ENCODE measurements around the gene RPTOR.

RPTOR gene

GRCh38 chr17:80769936-80770625 is 225.4 kb downstream of the RPTOR start:
- peaks cover 0 to 13% of the 10 kb centered on the region in 2 donors for H3K36me3 ChIP-seq (ENCODE audit: control insufficient read depth in 1 of 2, insufficient read depth in 2 of 2, low read length in 2 of 2)
- no peaks in the 10 kb centered on the region for H3K27me3 ChIP-seq (ENCODE audit: control insufficient read depth in 1 of 2, insufficient read depth in 2 of 2, low read length in 2 of 2)

GRCh38 chr17:80770881-80771611 is 226.4 kb downstream of the RPTOR start:
- no peak overlapping the region for H3K27ac ChIP-seq (ENCODE audit: low read depth, low read length)
- H3K4me3 ChIP-seq (ENCODE audit: low read depth in 1 of 2, low read length in 2 of 2) = no peak overlapping the region
- H3K9ac ChIP-seq (ENCODE audit: low read depth in 1 of 2, low read length in 2 of 2) = no peak overlapping the region
- H3K9me3 ChIP-seq (ENCODE audit: control insufficient read depth in 1 of 2, low read length in 2 of 2) = no peaks in the 10 kb centered on the region
- H3K4me1 ChIP-seq (ENCODE audit: control insufficient read depth in 1 of 2, insufficient read depth in 2 of 2, low read length in 2 of 2) = no peaks in the 10 kb centered on the region
- no peaks in the 10 kb centered on the region for H3K27me3 ChIP-seq (ENCODE audit: control insufficient read depth in 1 of 2, insufficient read depth in 2 of 2, low read length in 2 of 2)
- peaks cover 0 to 13% of the 10 kb centered on the region in 2 donors for H3K36me3 ChIP-seq (ENCODE audit: control insufficient read depth in 1 of 2, insufficient read depth in 2 of 2, low read length in 2 of 2)

More at GRCh38 chr17:80769936-80770625, 225.4 kb downstream of the RPTOR start:
- Histone ChIP-seq H3K9me3 (ENCODE audit: control insufficient read depth in 1 of 2, low read length in 2 of 2) (no peaks in the 10 kb centered on the region), H3K4me3 (ENCODE audit: low read depth in 1 of 2, low read length in 2 of 2) (no peak overlapping the region), H3K4me1 (ENCODE audit: control insufficient read depth in 1 of 2, insufficient read depth in 2 of 2, low read length in 2 of 2) (no peaks in the 10 kb centered on the region), H3K9ac (ENCODE audit: low read depth in 1 of 2, low read length in 2 of 2) (no peak overlapping the region), H3K27ac (ENCODE audit: low read depth, low read length) (no peak overlapping the region)

GRCh38 chr17:80771612-80772005 is 227.0 kb downstream of the RPTOR start:
- Histone ChIP-seq H3K36me3 (ENCODE audit: control insufficient read depth in 1 of 2, insufficient read depth in 2 of 2, low read length in 2 of 2) (peaks cover 0 to 13% of the 10 kb centered on the region in 2 donors), H3K27me3 (ENCODE audit: control insufficient read depth in 1 of 2, insufficient read depth in 2 of 2, low read length in 2 of 2) (no peaks in the 10 kb centered on the region), H3K4me1 (ENCODE audit: control insufficient read depth in 1 of 2, insufficient read depth in 2 of 2, low read length in 2 of 2) (no peaks in the 10 kb centered on the region), H3K4me3 (ENCODE audit: low read depth in 1 of 2, low read length in 2 of 2) (no peak overlapping the region), H3K27ac (ENCODE audit: low read depth, low read length) (no peak overlapping the region), H3K9me3 (ENCODE audit: control insufficient read depth in 1 of 2, low read length in 2 of 2) (no peaks in the 10 kb centered on the region), H3K9ac (ENCODE audit: low read depth in 1 of 2, low read length in 2 of 2) (no peak overlapping the region)

GRCh38 chr17:80772906-80773242 is 228.2 kb downstream of the RPTOR start:
- peaks cover 0 to 13% of the 10 kb centered on the region in 2 donors for H3K36me3 ChIP-seq (ENCODE audit: control insufficient read depth in 1 of 2, insufficient read depth in 2 of 2, low read length in 2 of 2)
- H3K4me3 ChIP-seq (ENCODE audit: low read depth in 1 of 2, low read length in 2 of 2) = no peak overlapping the region
- no peak overlapping the region for H3K27ac ChIP-seq (ENCODE audit: low read depth, low read length)
- H3K4me1 ChIP-seq (ENCODE audit: control insufficient read depth in 1 of 2, insufficient read depth in 2 of 2, low read length in 2 of 2) = no peaks in the 10 kb centered on the region
- no peaks in the 10 kb centered on the region for H3K27me3 ChIP-seq (ENCODE audit: control insufficient read depth in 1 of 2, insufficient read depth in 2 of 2, low read length in 2 of 2)
- no peak overlapping the region for H3K9ac ChIP-seq (ENCODE audit: low read depth in 1 of 2, low read length in 2 of 2)
- H3K9me3 ChIP-seq (ENCODE audit: control insufficient read depth in 1 of 2, low read length in 2 of 2) = no peaks in the 10 kb centered on the region

- Histone ChIP-seq H3K9ac (ENCODE audit: low read depth in 1 of 2, low read length in 2 of 2) (no peak overlapping the region), H3K4me3 (ENCODE audit: low read depth in 1 of 2, low read length in 2 of 2) (no peak overlapping the region), H3K27me3 (ENCODE audit: control insufficient read depth in 1 of 2, insufficient read depth in 2 of 2, low read length in 2 of 2) (no peaks in the 10 kb centered on the region), H3K27ac (ENCODE audit: low read depth, low read length) (no peak overlapping the region), H3K36me3 (ENCODE audit: control insufficient read depth in 1 of 2, insufficient read depth in 2 of 2, low read length in 2 of 2) (peaks cover 0 to 13% of the 10 kb centered on the region in 2 donors), H3K9me3 (ENCODE audit: control insufficient read depth in 1 of 2, low read length in 2 of 2) (no peaks in the 10 kb centered on the region), H3K4me1 (ENCODE audit: control insufficient read depth in 1 of 2, insufficient read depth in 2 of 2, low read length in 2 of 2) (no peaks in the 10 kb centered on the region)
Measured at GRCh38 chr17:80773243-80773991, 228.8 kb downstream of the RPTOR start.

DNA sequence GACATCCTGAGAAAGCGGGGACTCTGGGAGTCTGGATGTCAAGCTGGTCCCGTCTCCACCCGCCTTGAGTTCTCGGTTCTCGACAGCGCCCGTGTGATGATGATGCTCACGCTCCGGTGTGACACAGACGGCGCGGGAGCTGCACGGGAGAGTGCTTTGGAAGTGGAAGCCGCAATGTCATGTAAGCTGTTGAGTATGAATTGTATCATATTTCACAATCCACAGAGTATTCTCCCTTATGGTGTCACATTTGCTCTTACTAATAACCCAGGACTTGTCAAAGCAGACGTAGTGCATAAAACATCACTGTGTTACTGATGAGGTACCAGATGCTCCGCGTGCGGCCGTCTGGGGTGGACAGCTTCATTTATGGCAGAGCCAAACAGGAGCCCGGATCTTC is 229.5 kb downstream of the RPTOR start:
- H3K27me3 ChIP-seq (ENCODE audit: control insufficient read depth in 1 of 2, insufficient read depth in 2 of 2, low read length in 2 of 2) = no peaks in the 10 kb centered on the region
- no peaks in the 10 kb centered on the region for H3K9me3 ChIP-seq (ENCODE audit: control insufficient read depth in 1 of 2, low read length in 2 of 2)
- H3K4me3 ChIP-seq (ENCODE audit: low read depth in 1 of 2, low read length in 2 of 2) = no peak overlapping the region
- no peak overlapping the region for H3K27ac ChIP-seq (ENCODE audit: low read depth, low read length)
- no peak overlapping the region for H3K9ac ChIP-seq (ENCODE audit: low read depth in 1 of 2, low read length in 2 of 2)
- H3K36me3 ChIP-seq (ENCODE audit: control insufficient read depth in 1 of 2, insufficient read depth in 2 of 2, low read length in 2 of 2) = peaks cover 0 to 18% of the 10 kb centered on the region in 2 donors
- no peaks in the 10 kb centered on the region for H3K4me1 ChIP-seq (ENCODE audit: control insufficient read depth in 1 of 2, insufficient read depth in 2 of 2, low read length in 2 of 2)

GRCh38 chr17:80774643-80775281 is 230.1 kb downstream of the RPTOR start:
- Histone ChIP-seq H3K27ac (ENCODE audit: low read depth, low read length) (no peak overlapping the region), H3K9ac (ENCODE audit: low read depth in 1 of 2, low read length in 2 of 2) (no peak overlapping the region), H3K4me1 (ENCODE audit: control insufficient read depth in 1 of 2, insufficient read depth in 2 of 2, low read length in 2 of 2) (peaks cover 4% of the 10 kb centered on the region in 2 donors), H3K9me3 (ENCODE audit: control insufficient read depth in 1 of 2, low read length in 2 of 2) (no peaks in the 10 kb centered on the region), H3K4me3 (ENCODE audit: low read depth in 1 of 2, low read length in 2 of 2) (no peak overlapping the region), H3K27me3 (ENCODE audit: control insufficient read depth in 1 of 2, insufficient read depth in 2 of 2, low read length in 2 of 2) (no peaks in the 10 kb centered on the region), H3K36me3 (ENCODE audit: control insufficient read depth in 1 of 2, insufficient read depth in 2 of 2, low read length in 2 of 2) (peaks cover 0 to 15% of the 10 kb centered on the region in 2 donors)

DNA sequence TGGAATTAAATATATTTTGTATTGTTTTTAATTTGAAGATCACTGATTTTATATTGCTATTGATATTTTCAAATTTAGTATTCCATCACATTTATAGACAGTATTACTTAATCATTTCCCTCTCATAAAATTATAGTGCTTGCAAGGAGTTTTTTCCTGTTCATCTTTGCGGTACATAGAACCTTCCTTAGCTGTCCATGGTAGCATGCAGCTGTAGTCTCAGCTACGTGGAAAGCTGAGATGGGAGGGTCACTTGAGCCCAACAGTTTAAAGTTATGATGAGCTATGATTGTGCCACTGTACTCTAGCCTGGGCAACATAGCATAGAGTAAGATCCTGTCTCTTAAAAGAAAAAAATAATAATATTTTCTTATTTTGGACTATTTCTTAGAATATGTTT is 231.2 kb downstream of the RPTOR start:
- no peaks in the 10 kb centered on the region for H3K9me3 ChIP-seq (ENCODE audit: control insufficient read depth in 1 of 2, low read length in 2 of 2)
- H3K4me1 ChIP-seq (ENCODE audit: control insufficient read depth in 1 of 2, insufficient read depth in 2 of 2, low read length in 2 of 2) = peaks cover 12 to 14% of the 10 kb centered on the region in 2 donors
- no peak overlapping the region for H3K27ac ChIP-seq (ENCODE audit: low read depth, low read length)
- H3K36me3 ChIP-seq (ENCODE audit: control insufficient read depth in 1 of 2, insufficient read depth in 2 of 2, low read length in 2 of 2) = peaks cover 0 to 5% of the 10 kb centered on the region in 2 donors
- H3K27me3 ChIP-seq (ENCODE audit: control insufficient read depth in 1 of 2, insufficient read depth in 2 of 2, low read length in 2 of 2) = no peaks in the 10 kb centered on the region
- H3K4me3 ChIP-seq (ENCODE audit: low read depth in 1 of 2, low read length in 2 of 2) = no peak overlapping the region
- no peak overlapping the region for H3K9ac ChIP-seq (ENCODE audit: low read depth in 1 of 2, low read length in 2 of 2)

- Histone ChIP-seq H3K27ac (ENCODE audit: low read depth, low read length) (no peak overlapping the region), H3K9ac (ENCODE audit: low read depth in 1 of 2, low read length in 2 of 2) (no peak overlapping the region), H3K4me1 (ENCODE audit: control insufficient read depth in 1 of 2, insufficient read depth in 2 of 2, low read length in 2 of 2) (peaks cover 16% of the 10 kb centered on the region in 2 donors), H3K9me3 (ENCODE audit: control insufficient read depth in 1 of 2, low read length in 2 of 2) (no peaks in the 10 kb centered on the region), H3K4me3 (ENCODE audit: low read depth in 1 of 2, low read length in 2 of 2) (no peak overlapping the region), H3K27me3 (ENCODE audit: control insufficient read depth in 1 of 2, insufficient read depth in 2 of 2, low read length in 2 of 2) (no peaks in the 10 kb centered on the region), H3K36me3 (ENCODE audit: control insufficient read depth in 1 of 2, insufficient read depth in 2 of 2, low read length in 2 of 2) (peaks cover 0 to 5% of the 10 kb centered on the region in 2 donors)
Measured at GRCh38 chr17:80777274-80777673, 232.6 kb downstream of the RPTOR start.
